NCI-H2081 treated with DMSO at 0.1 percent for 48 hours (cell line): ENCODE measurements around the gene CDKN2AIP.
"Not testable (repeated sequence)": the region's sequence is repeated elsewhere in the genome, so short reads cannot be mapped to it uniquely, and the experiment has no call there.

Source experiments
- DNase-seq: peaks from one replicate; lab custom pipeline; 2025; lab: John Stamatoyannopoulos, UW

Gene CDKN2AIP

DNA sequence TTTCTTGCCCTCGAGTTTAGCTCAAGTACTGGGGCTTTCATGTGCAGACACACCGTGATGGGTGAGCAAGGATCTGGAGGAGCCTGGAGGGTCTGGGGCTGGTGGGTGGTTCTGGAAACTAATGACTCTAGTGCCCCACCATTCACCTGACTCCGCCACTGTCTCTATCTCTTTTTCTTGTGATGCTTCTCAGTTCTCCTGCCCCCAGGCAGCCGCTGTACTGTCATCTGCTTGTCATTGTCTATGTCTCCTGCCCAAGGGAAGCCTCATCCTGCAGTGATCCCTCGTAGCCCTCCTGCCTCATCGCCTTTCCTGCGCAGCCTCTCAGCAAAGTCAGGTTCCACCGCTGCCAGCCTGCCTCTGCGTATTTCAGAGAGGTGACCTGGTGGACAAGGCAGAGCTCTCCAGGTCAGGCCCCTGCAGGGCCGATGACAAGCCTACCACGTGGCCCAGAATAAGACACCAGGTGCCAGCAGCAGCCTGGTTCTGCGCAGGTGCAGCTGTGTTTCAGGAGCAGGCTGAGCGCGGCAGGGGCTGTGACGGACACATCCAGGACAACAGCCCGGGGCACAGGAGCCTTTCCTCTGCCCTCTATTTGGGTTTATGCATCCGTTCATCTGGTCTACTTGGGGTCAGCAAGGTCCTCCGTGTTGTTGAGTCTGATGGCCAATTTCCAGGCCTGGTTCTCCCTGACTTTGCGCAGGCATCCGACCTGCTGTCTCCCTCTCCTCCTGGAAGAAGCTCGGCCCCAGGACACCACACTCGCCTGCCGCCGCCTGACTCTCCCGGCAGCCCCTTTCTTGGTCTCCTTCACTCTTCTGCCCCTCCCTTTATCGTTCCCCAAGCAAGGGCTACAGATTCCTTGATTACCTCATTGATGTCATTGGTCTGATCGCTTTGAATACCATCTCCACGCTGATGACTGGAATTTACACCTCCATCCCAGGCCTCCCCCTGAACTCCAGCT, 30.9 kb upstream of the CDKN2AIP start:
- DNase-seq: no peak

DNA sequence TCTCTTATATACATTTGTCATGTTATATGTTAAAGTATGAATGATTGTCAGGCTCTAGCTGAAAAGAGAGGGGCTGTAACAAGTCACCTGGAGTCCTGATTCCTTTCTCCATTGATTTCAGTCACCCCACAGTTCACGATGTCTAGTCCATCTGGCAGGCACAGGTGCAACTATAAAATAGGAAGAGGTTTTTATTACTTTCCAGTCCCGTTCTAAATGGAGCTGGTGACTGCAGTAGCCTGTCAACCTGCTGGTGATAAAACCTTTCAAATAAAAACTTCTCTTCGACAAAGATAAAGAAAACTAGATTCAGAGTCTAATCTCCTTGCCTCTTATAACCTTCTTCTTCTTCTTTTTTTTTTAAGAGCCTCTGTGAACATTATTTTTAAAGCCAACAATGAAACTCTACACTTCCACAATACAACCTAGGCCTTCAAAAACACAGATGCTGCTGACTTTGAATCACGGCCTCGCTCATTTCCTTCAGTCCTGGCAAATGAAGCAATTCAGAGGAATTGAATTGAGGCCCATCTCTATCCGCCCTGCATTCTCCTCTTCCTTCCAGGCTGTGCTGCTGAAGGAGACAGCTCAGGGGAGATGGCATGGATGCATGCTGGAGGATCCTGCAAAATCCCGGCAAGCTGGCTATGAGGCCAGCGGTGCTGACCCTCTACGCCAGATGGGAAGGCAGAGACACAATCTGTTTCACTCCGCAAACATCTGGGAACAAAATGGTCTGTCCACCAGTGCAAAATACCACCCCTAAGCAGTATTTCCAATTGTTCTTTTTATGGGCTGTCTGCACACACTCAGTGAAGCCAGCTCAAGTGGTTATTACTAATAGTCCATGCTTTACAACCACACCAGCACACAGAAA, 27.3 kb upstream of the CDKN2AIP start:
- no peak for DNase-seq

DNA sequence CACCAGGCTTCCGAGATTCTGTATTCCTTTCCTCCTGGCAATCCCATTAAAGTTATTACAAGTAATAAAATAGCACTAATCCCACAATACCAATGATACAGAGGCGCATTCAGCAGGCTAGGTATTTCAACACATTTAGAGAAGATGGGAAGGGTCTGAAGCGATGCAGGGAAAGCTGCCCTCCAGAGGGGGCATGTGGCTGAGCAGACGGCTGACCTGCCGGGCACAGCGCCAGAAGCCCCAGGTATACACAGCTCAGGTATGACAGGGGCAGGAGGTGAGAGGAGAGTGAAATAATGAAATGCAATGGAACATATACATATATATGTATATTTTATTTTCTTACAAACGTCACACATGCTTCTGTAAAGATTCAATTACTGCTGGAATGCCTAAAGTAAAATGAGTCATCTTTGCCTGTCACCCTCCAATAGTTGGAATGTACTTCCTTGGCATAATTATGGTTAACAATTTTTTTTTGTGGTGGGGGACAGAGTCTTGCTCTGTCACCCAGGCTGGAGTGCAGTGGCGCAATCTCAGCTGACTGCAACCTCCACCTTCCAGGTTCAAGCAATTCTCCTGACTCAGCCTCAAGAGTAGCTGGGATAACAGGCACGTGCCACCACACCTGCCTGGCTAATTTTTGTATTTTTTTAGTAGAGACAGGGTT, 21.3 kb upstream of the CDKN2AIP start:
- no peak for DNase-seq

DNA sequence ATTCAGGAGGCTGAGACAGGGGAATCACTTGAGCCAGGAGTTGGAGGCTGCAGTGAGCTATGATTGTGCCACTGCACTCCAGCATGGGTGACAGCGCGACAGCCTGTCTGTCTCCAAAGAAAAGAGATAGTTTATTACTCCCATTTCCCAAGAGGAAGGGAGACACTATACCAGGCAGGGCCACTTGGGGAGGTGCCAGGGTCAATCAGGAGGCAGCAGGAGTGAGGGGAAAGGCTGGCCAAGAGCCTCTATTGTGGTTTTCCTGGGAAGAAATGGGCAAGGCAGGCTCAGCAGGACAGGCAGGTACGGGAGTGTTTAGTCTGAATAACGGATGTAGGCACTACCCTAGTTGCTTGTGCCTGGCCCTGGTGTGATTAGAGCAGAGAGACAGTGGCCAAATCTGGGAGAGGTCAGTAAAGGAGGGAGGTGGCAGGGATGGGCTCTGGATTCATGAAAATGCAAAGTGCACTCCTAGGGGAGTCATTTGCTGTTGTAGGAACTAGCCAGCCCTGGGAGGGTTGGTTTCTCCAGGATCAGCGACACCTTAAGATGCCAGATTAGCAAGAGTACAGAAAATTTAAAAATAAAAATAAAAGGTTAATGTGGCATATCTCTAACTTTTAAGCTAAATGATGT, 20.2 kb upstream of the CDKN2AIP start:
- DNase-seq: no peak

DNA sequence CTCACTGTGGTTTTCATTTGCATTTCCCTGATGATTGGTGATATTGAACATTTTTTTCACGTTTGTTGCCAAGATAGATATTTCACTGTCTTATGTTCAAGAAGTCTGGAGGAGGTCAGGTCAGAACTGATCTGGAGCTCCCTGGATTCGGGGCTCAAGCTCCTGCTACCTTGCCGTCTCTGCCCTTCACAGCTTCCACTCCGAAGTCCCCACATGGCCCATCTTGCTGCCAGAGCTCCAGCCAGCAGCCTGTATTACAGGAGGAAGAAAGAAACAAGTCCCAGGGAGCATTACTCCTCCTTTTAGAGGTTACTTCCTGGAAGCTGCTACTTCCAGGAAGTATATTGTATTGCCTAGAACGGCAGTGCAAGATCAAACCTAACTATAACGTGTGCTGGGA, 17.9 kb upstream of the CDKN2AIP start:
- DNase-seq: no peak

DNA sequence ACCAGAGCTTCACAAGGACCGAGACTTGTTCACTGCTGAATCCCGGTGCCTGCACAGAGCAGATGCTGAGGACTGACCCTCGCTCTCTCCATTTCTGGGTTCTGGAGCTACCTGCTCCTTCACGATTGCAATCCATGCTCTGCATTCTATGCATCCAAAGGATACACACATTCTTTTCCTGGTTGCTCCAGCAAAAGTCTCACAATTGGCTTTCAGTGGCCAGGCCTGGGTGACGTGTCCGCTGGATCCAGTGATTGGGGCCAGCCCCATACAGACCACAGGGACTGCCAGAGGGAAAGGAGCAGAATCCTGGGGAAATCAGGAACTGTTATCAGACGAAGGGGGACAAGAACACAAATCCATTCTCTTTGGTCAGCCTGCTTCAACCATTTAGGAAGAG, 14.9 kb upstream of the CDKN2AIP start:
- DNase-seq: no peak

DNA sequence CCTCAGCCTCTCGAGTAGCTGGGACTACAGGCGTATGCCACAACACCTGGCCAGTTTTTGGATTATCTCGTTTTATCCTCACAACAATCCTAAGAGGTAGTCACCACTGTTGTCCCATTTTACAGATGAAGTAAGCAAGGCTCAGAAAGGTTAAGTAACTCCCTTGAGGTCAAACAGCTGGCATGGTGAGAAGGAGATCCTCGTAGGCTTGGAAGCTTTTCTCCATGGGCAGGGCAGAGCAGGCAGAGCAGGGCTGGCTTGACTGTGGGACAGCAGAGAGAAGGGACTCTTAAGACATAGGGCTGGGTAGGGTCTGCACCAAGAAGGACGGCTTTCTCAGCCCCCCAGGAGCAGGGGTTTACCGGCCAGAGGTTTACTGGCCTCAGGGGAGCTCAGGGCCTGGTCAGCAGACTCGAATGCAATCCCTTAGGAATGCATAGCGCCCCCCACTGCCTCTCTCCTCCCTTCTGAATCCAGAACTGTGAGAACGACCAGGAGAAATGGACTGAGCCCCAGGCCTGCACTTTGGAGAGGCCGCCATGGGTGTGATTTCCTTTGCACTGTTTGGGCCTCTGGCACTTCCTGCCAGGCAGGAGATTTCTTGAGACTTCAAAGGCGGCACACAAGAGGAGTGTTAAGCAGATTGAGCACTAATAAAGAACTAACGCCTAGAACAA, 14.0 kb upstream of the CDKN2AIP start:
- DNase-seq: no peak

DNA sequence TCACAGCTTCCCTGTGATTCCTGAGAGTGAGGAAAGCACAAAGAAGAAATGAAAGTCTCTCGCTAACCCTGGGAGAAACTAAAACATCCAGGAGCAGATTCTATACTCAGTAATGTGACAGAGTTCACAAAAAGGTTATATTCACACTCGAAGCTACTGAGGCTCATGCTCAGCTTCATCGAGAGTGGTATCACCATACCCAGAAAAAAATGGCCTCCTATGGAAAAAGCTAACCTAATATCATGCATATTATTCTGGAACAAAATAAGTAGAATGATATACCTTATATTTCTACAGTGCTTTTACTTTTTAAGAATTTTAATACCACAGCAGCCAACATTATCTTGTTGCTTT, 13.5 kb upstream of the CDKN2AIP start:
- no peak for DNase-seq

DNA sequence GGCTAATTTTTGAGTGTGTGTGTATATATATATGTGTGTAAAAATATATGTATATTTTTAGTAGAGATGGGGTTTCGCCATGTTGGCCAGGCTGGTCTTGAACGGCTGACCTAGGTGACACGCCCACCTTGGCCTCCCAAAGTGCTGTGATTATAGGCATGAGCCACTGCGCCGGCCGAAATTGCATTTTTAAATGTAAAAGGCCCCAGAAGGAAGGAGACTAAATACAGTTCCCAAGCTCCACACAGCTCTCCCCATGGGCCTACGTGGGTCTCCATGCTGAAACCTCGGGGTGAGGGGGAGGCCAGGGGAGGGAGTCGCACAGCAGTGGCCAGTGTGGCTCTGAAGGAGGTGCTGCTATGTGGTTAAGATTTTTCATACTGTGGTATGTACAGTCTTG, 12.8 kb upstream of the CDKN2AIP start:
- no peak for DNase-seq

DNA sequence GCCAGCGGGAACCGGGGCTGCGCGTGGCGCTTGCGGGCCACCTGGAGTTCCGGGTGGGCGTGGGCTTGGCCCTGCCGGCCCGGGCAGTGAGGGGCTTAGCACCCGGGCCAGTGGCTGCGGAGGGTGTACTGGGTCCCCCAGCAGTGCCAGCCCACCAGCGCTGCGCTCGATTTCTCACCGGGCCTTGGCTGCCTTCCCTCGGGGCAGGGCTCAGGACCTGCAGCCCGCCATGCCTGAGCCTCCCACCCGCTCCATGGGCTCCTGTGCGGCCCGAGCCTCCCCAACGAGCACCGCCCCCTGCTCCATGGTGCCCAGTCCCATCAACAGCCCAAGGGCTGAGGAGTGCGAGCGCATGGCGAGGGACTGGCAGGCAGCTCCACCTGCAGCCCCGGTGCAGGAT, 11.3 kb upstream of the CDKN2AIP start:
- not testable (repeated sequence) for DNase-seq

DNA sequence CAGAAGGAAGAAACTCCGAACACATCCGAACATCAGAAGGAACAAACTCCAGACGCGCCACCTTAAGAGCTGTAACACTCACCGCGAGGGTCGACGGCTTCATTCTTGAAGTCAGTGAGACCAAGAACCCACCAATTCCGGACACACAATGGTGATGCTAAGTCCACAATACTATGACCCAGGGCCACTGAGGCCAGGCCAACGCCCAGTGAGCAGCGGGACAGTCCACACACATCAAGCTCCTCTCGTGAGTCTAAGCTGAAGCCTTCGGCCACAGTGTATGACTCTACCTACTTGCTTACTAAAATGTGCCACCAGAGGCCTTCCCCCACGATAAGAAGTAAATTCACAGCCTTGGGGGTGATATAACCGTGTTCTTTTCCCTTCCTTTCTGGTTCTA, 10.2 kb upstream of the CDKN2AIP start:
- no peak for DNase-seq

DNA sequence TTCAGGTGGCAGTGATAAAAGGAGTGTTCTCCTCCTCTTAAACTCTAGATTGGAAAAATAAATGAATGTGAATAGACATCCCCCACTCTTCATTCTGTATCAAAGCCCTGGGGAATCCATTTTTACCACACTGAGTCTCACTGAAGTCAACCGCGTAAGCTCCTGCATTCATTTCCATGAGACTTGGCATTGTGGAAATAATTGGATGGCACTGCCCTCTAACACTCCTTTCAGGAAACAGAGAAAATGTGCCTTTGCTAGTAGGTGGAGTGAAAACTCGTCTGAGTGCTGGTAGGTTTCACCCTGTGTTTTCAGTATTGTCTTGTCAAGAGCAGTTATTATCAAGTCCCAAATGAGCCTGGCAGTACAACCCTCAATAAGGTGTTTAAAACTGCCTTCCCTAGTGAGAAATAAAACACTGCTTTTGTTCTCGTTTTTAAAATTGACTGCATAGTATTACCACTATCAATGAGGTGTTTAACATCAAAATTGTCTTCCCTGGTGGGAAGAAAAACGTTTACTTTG, 9.7 kb upstream of the CDKN2AIP start:
- no peak for DNase-seq

DNA sequence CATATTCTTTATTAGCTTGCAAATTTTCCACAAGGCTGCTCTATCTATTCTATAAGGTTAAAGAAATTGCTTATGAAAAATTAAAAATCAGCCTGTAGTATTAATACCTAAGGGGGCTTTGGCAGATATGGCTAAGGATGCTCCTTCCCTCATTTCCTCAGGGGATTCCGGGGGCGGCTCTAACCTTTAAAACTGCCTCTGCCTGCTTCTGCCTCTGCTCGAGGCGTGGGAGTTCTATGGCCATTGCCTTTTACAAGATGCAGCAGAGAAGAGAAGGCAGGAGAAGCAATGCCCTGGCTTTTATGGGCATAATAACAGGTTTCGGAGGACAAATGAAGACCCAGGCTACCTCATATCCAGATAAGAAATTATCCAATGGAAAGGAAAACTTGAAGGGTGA, 8.6 kb upstream of the CDKN2AIP start:
- DNase-seq: no peak

DNA sequence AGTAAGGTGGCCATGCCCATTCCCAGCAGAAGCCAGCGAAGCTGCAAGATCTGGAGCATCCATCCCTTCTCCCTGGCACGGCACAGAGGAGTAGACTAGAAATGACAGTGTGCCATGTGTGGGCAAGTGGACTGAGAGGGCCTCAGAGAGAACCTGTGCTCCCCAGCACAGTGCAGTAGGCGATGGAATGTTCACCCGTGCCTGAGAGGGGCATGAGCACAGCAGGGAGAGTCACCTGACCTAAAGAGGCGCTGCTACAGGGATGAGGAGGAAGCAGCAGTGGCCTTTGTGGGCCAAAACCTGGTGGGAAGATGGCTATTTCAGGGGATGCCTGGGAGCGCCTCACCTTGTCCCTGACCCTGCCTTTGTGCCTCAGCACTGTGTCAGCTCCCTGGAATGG, 8.0 kb upstream of the CDKN2AIP start:
- DNase-seq: no peak

DNA sequence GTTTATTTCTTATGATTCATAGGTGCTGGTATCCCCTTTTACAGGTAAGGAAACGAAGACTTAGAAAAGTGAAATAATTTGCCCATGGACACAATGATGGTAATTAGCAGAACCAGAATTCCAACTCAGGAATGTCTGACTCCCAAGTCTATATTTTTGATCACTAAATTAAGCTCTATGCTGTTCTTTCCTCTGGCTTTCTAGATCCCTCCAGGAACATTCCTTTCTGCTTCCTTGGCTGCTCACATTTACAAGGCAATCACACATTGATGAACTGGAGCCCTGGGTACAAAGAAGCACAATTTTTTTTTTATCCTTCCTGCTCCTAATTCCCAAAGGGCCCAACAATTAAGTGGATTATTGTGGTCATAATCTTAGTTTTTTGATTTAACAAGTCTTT, 7.0 kb upstream of the CDKN2AIP start:
- DNase-seq: no peak

DNA sequence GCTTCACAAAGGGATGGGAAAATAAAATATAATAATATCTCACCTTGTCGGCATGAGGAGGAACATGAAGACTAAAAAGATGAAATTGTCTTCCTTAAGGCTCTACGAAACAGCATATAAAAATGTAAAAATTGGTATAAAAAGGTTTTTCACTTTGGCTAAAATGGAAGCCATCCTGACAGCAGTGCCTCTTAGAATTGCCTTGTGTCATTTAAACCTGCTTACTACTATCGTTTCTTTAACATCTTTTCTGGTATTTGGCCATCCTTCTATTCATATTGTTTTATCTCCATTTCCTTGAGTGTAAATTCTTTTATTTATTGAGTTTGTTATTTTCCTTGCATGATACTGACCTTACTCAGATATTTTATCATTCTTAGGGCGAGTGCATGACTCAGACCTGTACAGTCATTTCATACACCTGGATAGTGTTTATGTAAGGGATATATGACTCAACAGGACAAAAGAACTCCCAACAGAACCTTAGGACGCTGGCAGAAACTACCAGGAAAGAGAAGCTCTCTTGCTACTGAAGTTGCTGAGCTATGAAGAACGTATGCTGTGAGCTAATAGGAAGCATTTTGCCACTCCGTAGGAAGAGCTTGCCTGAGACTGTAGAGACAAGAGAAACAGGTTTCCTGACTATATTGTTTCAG, 5.8 kb upstream of the CDKN2AIP start:
- DNase-seq: no peak

DNA sequence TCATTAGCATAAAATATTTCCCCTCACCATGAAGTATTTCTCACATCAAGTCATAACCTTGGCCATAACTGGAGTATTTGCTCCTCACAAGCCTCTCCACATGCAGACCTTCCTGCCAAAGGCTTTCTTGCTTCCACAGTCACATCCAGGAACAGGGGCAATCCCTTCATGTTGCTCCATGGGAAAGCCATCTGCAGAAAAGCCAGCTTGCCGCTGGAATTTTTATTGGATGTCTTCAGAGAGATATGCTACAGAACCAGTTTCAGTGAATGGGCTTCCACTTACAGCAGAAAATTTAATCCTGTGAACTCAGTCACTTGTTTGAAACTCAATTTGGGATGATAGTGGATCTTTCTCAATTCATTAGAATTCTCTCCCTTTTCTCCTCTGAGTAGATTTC, 3.2 kb upstream of the CDKN2AIP start:
- DNase-seq: no peak

DNA sequence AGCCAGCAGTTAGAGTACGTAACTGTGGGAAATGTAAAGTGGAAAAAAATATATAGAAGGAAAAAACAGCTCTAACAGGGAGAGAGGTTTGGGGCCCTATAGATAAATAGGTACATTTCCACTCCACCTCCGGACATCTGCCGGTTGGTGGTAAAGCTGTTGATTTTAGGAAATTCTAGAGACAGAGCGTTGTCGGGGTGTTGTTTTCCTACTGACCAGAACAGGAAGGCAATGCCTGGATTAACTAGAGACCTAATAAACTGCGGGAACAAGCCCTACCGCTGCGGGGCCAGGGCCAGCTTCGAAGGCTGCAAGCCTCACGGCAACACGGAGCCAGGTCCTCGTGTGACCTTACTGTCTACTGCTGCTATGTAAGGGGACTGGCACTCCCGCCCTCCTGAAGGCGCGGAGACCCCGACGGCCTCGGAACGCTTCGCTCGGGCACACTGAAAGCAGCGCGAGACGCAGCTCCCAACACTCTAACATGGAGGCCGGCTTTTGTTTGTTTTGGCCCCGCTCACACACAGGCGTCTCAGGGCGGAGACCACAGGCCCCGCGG, 702 bp upstream of the CDKN2AIP start:
- no peak for DNase-seq

DNA sequence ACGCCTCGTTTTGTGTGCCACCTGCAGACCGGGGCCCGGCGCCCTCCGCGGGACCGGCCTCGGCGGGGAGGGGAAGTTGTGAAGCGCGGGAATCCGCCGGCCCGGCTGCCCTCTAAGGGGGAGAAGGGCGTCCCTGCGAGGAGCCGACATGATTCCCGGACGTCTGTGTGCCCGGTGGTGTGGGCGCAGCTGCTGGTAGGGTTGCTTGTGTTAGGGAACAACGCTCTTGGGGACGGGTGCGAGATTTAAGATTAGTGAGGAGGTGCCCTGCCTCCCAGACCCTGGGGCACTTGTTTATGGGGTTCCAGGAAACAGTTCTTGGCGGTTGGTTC, 627 bp downstream of the CDKN2AIP start:
- no peak for DNase-seq

DNA sequence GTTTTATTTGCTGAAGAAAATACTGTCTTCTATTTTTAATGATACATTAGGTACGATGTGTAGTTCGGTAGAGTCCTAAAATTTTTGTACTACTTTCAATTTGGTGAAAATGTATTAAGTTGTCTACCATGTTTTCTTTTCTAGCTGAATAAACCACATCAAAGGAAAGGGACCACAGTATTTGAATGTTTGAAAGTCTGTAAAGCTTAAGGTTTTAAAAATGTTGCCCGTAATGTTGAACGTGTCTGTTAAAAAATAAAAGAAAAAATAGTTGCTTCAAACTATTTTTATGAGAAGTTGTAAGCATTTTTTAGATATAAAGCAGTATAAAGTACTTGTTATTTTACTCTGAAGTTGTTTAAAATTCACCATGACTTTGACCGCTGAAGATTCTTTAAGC, 3.2 kb downstream of the CDKN2AIP start:
- DNase-seq: no peak

DNA sequence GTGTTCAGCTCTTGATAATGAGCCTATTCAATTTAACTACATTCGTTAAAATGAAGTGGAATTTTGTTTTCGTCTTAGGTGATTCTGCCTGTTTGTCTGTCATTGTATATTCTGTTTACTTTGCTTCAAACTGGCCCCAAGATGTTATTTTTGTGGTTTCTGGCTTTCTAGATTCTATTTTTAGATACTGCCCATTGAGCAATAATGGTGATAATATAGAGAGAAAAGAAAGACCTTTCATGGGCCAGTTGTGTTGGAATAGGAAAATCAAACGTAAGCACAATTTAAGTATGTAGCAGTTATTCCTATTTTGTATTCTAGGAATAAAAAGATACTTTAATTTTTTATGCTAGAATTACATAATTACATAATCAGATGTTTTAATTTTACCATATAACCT, 4.0 kb downstream of the CDKN2AIP start:
- DNase-seq: no peak
